HFF-Myc (cell line): ENCODE results near the gene FAM110D.

Experiments
- DNase-seq: peaks from one replicate; pipeline ENCODE4 v3.0.0-alpha.2; 2011; ENCODE audit warnings: low read depth; ENCODE audit errors: extremely low read depth
- H3K4me3 ChIP-seq: replicated peaks from 2 replicates; pipeline ENCODE4 v1.5.1; 2011; ENCODE audit warnings: low read depth, mild to moderate bottlenecking, control low read depth, low read length
- TF ChIP-seq, protein P1 (sequence below): IDR thresholded peaks from 2 replicates; pipeline ENCODE4 v1.5.1; 2012; ENCODE audit warnings: mild to moderate bottlenecking, low read depth, low read length, control low read depth; ENCODE audit errors: missing control alignments

FAM110D gene

GRCh38 chr1:26158271-26158907, 490 bp upstream of the FAM110D start:
- H3K4me3 ChIP-seq: no peak overlapping the region
- TF ChIP-seq, protein P1, sequence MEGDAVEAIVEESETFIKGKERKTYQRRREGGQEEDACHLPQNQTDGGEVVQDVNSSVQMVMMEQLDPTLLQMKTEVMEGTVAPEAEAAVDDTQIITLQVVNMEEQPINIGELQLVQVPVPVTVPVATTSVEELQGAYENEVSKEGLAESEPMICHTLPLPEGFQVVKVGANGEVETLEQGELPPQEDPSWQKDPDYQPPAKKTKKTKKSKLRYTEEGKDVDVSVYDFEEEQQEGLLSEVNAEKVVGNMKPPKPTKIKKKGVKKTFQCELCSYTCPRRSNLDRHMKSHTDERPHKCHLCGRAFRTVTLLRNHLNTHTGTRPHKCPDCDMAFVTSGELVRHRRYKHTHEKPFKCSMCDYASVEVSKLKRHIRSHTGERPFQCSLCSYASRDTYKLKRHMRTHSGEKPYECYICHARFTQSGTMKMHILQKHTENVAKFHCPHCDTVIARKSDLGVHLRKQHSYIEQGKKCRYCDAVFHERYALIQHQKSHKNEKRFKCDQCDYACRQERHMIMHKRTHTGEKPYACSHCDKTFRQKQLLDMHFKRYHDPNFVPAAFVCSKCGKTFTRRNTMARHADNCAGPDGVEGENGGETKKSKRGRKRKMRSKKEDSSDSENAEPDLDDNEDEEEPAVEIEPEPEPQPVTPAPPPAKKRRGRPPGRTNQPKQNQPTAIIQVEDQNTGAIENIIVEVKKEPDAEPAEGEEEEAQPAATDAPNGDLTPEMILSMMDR: no peak
- no peak for DNase-seq

- no peak overlapping the region for H3K4me3 ChIP-seq
- TF ChIP-seq, protein P1: no peak
- no peak for DNase-seq
Observed at GRCh38 chr1:26159743-26160039, 812 bp downstream of the FAM110D start.

- TF ChIP-seq, protein P1: no peak
- H3K4me3 ChIP-seq: peak overlapping the region; percentile 37
- no peak for DNase-seq
Observed at GRCh38 chr1:26160527-26161414, 1.9 kb downstream of the FAM110D start.

DNA sequence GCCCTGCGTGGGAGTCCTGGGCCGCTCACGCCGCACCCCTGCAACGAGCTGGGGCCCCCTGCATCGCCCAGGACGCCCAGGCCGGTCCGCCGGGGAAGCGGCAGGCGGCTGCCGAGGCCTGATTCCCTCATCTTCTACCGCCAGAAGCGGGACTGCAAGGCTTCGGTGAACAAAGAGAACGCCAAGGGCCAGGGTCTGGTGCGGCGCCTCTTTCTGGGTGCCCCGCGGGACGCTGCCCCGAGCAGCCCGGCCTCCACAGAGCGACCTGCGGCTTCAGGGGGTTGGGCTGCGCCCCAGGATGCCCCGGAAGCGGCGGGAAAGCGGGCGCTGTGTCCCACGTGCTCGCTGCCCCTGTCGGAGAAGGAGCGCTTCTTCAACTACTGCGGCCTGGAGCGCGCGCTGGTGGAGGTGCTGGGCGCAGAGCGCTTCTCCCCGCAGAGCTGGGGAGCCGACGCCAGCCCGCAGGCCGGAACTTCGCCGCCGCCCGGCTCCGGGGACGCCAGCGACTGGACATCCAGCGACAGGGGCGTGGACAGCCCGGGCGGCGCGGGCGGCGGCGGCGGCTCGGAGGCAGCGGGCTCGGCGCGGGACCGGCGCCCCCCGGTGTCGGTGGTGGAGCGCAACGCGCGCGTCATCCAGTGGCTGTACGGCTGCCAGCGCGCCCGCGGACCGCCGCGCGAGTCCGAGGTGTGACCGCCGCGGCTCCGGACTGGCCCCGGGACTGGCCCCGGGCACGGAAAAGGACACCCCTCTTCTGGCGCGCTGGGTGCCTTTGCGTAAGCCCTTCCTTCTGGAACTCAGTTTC, 2.7 kb downstream of the FAM110D start:
- H3K4me3 ChIP-seq: peak overlapping the region; percentile 37
- DNase-seq: no peak
- TF ChIP-seq, protein P1: no peak

GRCh38 chr1:26162220-26162709, 3.4 kb downstream of the FAM110D start:
- no peak for DNase-seq
- peak overlapping the region; percentile 37 for H3K4me3 ChIP-seq
- TF ChIP-seq, protein P1: no peak

DNA sequence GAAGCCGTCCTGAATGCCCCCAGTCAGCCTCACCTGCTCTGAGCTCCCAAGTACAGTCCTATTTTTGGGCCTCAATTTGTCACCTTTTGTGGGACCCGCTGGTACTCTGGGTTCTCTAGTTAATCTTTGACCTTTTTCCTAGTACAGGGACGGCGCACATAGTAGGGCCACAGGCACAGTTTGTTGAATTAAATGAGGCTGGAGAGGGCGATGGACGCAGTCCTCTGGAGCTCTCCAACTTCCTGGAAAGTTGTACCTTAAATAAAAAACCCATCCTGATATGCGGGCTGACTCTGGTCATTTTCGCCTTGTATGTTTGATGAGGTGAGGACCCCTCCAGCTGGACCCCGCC, 4.8 kb downstream of the FAM110D start:
- H3K4me3 ChIP-seq: peak overlapping the region; percentile 25
- DNase-seq: no peak
- TF ChIP-seq, protein P1: no peak
